Measurements from ENCODE around the gene LSM4.
"Not testable (repeated sequence)": the region's sequence is repeated elsewhere in the genome, so short reads cannot be mapped to it uniquely, and the experiment has no call there.

The LSM4 gene

DNA sequence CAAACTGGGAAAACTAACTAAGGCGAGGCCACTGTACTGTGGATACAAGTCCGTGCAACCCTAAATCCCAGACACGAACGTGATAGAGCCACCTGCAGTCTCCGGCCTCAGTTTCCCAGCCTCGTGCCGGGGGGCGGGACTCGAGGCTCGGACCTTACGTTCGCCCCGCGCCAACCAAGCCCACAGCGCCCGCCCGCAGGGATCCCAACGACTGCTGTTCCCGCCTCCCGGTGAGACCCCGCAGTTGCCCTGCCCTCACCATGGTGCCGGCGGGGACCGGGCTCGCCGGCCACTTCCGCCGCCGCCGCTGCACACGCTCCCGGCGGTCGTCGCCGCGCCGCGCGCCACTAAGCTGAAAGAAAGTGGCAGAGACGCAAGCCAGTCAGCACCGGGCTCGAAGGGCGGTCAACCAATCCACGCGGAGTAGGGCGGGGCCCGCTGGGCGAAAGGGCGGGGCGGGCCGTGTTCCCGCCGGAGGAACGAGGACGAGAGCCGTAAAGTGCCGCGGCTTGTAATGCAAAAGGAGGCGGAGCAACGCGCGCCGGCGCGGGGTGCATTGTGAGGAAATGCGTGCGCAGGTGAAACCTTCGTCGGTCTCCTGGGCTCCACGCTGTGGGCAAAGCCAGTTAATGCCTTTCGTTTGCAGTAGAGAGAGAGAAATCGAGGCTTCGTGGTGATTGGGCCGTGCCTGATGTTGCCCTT is at the start of gene LSM4:
Gene LSM4 (minus strand): TSS at position 318 of the 702 bp plus-strand sequence. CDS start 56 bp downstream, at position 262.
- peak; percentile 99 for DNase-seq

DNA sequence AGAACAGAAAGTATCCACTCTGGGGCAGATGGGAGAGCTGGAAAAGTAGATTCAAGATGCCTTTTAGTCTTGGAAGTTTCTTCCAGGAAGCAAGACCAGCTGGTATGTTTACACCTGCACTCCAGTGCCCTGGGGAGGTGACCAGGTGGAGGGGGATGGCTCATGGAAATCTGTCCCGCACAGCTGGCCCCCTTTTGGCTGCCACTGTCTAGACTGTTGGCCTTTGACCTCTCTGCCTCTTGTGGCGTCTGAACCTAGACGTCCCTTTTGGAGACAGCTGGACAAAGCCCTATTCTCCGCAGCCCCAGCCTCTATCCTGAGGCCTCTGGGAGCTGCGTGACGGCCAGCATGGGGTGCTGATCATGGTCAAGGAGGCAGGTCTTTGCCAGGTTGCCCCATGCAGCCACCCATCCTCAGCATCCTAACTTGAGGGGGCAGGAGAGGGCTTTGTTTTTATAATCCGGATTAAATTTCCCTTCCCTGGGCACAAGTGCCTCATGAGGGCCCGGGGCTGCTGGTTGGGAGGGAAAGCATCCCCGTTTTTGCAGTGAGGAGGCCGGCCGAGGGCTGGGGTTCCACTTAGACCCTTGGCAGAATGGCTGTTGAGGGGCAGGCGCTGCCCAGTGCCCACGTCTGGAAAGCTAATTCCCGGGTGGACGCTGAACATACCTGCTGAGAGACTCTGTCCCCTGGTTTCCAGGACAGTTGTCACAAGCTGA is 45.8 kb upstream of the LSM4 start:
- no peak for DNase-seq

DNA sequence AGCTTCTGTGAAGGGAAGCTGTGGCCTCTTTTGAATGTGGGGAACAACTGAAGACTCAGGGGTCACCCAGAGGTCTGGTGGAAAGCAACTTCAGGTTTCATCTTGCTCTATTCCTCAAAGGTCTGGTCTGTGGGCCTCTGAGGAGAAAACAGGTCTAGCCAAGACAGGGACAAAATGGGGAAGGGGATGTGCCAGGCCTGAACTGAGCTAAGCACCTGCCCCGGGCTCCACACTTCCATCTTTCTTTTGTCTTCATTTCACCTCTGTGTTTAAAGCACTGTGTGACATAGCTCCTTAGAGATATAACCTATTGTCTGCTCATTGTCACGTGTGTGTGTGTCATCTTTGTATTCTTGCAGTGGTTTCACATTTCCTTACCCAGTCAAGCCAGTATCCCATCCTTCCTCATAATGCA is 43.2 kb upstream of the LSM4 start:
- DNase-seq, result no peak

DNA sequence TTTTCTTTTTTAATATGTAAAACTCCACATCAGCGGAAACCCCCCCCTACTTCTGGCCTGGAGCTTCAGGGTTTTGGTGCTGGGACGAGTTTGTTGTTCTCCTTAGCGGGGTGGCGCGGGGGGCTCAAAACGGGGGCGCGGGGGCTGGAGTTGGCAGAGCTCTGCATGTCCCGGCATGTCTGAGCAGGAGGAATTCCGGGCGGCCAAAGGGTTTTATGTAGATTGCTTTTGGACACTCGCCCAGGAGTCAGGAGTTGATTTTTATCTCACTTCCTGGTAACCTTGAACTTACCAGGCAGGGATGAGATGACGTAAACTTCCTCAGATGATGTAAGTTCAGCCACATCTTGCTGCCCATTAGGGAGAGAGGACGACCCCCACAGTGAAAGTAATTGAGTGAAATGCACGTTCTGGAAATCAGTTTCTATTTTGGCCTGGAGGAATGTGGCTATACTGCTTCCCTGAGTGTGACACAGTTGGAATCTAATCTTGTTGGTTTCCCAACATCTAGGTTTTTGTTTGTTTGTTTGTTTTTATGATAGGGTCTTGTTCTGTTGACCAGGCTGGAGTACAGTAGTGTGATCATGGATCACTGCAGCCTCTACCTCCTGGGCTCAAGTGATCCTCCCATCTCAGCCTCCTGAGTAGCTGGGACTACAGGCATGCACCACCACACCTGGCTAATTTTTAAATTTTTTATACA is 42.1 kb upstream of the LSM4 start:
- DNase-seq, result no peak

DNA sequence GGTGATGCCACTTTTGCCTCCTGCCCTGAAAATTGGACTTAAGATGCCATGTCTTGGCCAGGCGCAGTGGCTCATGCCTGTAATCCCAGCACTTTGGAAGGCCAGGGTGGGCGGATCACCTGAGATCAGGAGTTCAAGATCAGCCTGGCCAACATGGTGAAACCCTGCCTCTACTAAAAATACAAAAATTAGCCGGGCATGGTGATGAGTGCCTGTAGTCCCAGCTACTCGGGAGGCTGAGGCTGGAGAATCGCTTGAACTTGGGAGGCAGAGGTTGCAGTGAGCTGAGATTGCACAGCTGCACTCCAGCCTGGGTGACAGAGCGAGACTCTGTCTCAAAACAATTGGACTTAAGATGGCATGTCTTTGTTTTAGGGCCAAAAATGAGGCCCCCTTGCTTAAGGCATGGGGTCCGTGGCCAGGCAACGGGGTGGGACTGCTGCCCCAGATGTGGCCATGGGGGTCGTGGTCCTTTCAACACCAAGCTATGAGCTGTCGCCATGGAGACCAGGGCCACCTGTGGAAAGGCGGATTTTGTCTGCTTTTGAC is 41.5 kb upstream of the LSM4 start:
- DNase-seq, result not testable (repeated sequence)

DNA sequence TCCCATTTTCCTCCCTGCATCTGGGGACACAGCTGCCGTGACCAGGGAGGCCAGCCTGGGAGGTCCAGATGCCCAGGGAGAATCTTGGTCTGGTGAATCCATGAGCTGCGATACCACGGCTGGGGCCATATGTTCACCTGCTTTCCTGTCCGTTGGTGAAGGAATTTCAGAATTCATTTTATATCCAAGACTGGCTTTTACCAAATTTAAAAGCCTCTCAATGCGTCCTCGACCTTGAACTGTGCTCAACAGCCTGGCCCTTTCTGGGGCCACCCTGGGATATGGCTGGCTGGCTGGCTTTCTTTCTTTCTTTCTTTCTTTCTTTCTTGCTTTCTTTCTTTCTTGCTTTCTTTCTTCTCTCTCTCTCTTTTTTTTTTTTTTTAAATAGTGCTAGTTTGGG is 40.9 kb upstream of the LSM4 start:
- DNase-seq, result no peak

DNA sequence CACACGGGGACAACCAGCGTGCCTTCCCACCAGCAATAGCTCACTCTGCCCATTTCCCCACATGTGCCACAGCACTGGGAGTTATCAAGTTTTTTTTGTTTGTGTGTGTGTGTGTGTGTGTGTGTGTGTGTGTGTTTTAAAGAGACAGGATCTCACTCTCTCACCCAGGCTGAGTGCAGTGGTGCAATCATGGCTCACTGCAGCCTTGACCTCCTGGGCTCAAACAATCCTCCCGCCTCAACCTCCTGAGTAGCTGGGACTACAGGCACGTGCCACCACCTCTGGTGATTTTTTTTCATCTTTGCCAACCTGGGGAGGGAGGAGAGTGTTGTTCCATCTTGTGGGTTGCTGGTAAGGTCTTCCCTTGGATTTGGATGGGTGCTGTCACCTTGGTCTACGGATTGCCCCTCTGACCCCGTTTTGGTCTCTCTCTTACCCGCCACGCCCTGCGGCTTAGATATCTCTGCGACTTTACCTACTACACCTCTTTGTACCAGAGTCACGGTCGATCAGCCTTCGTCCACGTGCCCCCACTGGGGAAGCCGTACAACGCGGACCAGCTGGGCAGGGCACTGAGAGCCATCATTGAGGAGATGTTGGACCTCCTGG is 40.2 kb upstream of the LSM4 start:
- DNase-seq, result no peak

DNA sequence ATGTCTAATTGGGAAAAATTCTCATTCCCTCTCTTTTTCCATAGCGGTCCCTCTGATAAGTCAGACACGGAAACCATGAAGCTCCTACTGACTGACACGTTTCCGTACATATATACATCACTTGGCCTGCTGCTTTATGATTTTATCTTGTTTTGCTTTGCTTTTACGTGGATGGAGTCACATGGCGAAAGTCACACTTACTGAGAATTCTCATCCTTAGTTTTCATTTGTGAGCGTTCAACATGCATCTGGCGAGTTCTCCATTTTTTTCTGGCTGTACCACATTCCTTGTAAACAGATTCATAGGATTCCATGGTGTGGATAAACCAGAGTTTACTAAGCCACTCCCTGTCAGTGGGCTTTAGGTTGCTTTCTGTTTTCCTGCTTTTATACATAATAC is 38.8 kb upstream of the LSM4 start:
- no peak for DNase-seq

DNA sequence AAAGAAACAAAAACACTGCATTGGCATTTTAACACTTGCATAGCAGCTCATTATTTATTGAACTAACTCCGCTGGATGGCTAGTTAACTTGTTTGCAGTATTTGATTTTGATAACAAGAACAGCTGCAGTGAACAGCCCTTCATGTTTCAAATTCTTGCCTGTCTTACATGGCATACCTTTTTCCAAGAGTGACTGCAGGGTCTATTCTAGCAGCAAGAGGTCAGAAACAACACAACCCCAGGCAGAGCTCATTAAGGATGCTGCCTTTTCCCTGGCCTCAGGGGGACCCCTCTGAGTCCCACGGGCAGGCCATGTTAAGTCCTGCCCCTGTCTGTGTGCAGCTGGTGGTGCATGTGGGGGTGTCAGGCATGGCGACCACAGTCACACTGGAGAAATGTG is 34.2 kb upstream of the LSM4 start:
- DNase-seq, result no peak

DNA sequence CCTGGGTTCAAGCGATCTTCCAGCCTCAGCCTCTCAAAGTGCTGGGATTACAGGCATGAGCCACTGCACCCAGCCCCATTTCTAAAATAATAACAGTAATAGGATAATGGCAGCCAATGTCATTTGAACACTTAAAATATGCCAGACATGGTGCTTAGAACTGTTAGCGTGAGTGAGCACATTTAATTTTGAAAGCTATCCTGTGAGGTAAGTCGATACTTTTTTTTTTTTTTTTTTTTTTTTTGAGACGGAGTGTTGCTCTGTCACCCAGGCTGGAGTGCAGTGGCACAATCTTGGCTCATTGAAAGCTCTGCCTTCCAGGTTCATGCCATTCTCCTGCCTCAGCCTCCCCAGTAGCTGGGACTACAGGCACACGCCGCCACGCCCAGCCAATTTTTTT is 31.9 kb upstream of the LSM4 start:
- DNase-seq, result not testable (repeated sequence)

DNA sequence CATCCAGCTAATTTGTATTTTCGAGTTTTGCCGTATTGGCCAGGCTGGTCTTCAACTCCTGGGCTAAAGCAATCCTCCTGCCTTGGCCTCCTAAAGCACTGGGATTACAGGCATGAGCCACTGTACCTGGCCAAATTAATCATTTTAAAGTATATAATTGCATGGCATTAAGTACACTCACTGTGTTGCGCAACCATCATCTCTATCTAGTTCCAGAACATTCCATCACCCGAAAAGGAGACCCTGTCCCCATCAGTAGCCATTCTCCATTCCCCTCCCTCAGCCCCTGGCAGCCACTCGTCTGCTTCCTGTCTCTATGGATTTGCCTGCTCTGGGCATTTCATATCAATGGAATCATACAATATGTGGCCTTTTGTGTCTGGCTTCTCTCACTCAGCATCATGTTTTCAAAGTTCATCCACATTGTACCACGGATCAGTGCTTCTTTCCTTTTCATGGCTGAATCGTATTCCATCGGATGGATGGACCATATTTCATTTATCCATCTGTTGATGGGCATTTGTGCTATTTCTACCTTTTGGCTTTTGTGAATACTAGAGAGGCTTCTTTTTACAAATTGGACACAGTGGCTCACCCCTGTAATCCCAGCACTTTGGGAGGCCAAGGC is 30.6 kb upstream of the LSM4 start:
- no peak for DNase-seq

DNA sequence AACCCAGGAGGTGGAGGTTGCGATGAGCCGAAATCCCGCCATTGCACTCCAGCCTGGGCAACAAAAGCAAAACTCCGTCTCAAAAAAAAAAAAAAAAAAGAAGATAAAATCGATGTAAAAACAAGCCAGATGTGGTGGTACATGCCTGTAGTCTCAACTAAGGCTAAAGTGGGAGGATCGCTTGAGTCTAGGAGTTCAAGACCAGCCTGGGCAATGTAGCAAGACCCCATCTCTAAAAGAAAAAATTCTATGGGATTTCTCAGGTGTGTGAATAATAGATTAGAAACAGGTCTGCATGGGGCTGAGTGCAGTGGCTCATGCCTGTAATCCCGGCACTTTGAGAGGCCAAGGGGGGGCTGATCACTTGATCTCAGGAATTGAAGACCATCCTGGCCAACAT is 28.7 kb upstream of the LSM4 start:
- no peak for DNase-seq

DNA sequence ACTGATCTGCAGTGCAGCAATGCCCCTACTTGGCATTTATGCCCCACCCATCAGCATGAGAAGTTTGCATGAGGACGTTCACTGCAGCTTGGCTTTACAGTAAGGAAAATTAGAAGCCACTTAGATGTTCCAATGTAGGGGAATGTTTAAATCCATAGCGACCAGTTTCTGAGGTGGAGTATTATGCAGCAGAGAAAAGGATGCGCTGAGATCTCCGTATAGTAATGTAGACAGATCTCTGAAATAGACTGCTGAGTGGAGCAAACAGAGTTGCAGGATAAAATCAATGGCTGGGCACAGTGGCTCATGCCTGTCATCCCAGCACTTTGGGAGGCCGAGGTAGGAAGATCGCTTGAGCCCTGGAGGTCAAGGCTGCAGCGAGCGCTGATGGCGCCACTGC is 27.6 kb upstream of the LSM4 start:
- no peak for DNase-seq

DNA sequence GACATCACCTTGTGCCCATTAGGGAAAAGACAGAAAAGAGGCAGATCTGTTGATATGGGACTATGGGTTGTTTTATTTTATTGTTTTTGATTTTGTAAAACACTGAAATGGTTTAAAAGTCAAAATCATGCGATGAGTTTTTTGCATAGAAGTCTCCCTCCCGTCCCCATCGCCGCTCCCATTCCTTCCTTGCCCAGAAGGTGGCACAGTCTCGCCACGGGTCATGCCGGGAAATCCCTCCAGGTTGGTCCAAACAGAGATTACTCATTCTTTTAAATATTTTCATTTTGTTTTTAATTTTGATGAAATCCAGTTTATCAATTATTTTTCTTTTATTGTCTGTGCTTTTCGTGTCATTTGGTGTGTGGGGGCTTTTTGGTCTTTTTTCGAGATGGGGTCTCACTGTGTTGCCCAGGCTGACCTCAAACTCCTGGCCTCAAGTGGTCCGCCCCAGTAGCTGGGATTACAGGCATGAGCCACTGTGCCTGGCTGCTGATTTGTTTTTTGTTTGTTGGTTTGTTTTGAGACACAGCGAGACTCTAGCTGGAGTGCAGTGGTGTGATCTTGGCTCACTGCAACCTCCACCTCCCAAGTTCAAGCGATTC is 26.8 kb upstream of the LSM4 start:
- DNase-seq, result no peak

DNA sequence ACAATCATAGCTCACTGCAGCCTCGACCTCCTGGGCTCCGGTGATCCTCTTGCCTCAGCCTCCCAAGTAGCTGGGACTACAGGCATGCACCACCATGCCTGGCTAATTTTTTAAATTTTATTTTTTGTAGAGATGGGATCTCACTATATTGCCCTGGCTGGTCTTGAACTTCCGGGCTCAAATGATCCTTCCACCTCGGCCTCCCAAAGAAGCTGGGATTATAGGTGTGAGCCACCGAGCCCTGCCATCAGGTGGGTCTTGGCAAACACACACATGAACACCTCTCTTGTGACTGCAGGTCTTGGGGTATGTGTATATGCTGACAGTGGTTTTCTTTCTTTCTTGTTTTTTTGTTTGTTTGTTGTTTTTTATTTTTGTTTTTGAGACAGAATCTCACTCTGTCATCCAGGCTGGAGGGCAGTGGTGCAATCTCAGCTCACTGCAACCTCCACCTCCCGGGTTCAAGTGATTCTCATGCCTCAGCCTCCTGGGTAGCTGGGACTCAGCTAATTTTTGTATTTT is 26.0 kb upstream of the LSM4 start:
- not testable (repeated sequence) for DNase-seq

DNA sequence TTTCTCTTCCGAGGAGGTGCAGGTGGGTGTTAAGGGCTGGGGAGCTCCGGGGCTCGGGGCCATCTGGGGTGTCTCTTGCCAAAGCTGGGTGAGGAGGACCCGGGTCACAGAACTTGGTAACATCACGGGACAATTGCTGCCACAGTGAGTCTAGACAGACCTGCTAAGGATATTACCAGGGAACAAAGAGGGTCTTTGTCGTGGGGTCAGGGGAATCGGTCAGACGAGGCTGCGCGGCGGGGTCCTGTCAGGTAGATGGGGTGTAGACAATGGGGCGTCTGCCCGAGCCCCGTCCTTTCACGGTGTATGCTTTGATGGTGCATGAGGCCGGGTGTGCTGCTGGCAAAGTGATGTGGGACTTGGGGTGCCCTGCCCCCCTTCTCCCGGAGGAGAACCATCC is 25.3 kb upstream of the LSM4 start:
- DNase-seq, result no peak

DNA sequence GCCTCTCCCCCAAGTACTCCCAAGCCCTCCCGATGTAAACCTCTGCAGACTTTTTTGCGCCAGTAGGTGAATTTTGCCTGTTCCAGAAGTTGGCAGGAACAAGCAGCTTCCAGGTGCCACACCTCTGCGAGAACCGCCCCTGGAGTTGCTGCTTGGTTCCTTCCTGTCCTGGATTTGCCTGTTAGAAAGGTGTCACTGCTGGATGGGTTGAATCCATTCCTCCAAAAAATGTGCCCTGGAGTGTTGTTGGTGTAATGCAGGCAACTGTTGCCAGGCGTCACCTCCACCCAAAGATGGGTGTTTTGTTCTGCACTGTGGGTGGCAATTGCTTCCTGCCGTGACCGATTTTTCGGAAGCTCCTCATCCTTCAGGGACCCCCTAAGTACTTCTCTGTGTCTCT is 23.2 kb upstream of the LSM4 start:
- DNase-seq, result no peak

DNA sequence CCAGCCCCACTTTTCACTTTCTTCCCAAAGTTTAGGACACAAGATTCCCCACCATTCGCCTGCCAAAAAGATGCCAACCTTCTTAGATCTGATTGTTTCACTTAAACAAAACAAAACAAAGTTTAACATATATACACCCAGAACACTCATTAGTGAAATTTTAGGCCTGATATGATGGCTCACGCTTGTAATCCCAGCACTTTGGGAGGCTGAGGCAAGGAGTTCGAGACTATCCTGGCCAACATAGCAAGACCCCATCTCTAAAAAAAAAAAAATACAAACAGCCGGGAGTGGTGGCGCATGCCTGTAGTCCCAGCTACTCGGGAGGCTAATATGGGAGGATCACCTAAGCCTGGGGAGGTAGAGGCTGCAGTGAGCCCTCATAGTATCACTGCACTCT is 22.4 kb upstream of the LSM4 start:
- DNase-seq, result no peak

DNA sequence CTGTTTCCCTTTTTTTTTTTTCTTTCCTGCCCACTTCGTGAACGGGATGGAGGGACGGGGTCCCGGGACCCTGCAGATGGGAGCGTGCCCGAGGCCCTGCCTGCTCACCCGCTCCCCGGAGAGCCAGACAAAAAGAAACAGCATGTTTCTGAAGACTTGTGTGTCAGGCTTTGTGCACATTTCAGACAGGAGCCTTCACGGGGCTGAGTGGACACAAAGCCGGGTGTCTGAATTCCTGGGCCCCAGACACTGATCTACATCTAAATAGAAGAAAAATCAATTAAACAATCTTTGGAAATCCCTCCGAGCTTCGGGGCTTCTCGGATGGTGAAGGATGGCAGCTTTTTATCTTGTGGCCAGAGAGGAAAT is 21.7 kb upstream of the LSM4 start:
- DNase-seq, result no peak

DNA sequence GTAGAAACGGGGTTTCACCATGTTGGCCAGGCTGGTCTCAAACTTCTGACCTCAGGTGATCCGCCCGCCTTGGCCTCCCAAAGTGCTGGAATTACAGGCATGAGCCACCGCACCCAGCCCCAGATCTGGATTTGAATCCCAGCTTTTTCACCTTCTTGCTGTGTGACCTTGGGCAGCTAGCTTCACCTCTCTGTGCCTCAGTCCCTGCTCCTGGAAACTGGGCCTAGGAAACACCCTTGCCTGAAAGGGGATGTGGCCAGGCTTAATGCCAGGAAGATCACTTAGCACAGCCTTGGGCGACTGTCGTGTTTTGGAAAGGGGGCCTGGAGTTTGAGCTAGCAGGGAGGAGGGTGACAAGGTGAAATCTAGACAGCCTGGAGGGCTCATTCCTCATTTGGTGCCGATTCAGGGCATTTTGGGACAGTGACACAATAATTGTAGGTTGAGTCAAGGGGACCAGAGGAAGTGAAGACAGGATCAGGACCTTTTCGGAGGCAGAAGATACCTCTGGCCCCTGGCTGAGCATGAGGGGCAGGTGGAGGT is 19.3 kb upstream of the LSM4 start:
- no peak for DNase-seq

DNA sequence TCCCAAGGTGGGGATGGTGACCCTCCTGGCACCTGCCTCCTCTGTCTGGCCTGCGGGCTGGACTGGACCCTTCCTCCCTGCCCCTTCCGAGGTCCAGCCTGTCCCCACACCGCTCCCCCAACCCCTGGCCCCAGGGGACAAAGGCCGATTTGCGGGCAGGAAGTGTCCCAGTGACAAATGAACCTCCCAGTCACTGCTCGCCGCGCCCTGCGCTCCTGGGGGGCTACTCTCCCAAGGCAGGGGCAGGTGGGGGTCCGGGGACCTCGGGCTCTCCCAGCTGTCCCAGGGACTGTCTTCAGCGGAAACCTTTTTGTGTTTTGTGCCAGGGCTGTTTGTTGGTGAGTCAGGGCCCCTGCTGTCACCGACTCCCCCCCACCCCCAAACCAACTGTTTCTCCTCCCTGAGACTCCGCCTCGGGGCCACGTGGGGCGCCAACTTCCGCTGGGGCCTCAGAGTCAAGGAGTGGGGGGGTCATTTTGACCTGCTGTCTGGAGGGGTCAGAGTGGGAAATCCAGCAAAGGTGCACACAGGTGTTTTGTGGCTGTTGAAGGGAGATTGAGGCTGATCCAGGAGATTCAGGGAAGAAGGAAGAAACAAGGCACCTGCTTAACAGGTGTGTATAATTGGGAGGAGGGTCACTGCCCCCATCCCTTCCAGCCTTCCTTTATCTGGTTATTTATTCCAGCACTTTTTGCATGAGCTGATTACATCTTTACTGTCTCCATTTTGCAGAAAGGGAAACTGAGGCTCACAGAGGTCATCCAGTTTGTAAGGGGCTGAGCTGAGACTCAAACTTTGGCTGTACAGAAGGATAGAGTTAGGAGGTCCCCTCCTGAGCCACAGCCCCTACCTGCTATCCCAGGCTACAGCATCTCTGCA is 18.4 kb upstream of the LSM4 start:
- peak; percentile 73 for DNase-seq
